GM19372 (cell line): ENCODE data around the gene OMD.

ENCODE experiments used
- ATAC-seq: cut with Tn5 transposase; IDR thresholded peaks from one replicate; pipeline ENCODE4 v1.9.1; 2021; ENCODE audit warnings: mild to moderate bottlenecking, low read depth, moderate library complexity; ENCODE audit not compliant: unreplicated experiment

The OMD gene

GRCh38 chr9:92378865-92379560, 45.3 kb downstream of the OMD start:
- no peak for ATAC-seq

DNA sequence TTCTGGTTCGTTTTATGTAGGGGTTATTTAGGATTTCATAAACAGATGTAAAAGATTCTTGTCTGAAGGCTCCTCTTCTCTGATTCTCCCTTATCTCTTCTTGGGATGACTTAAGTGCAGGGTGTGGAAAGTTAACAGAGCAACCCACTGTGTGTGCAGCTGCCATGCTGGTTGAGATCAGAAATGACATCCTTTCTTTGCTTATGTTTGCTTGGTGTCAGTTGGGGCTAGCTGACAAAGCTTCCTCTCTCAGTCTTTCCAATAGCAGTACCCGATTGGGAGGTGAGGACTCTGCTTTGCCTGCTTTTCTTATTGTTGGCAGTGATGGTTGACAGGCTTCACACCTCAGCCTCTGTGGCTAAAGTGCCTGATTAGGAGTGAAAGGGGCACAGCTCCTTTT, 46.4 kb downstream of the OMD start:
- ATAC-seq = no peak

GRCh38 chr9:92373167-92373566, 51.1 kb downstream of the OMD start:
- no peak for ATAC-seq

GRCh38 chr9:92369075-92369474, 55.2 kb downstream of the OMD start:
- no peak for ATAC-seq
